Lower leg skin (tissue), 4 donors: Measurements from ENCODE around the gene PDZD2. TPM values are rescaled to one million over a fixed set of nuclear protein-coding genes. Genes with fewer than 3 reads are reported as not detected.

Experiments
- DNase-seq, 2 donors: peaks; one replicate each; pipeline ENCODE4 v3.0.0-alpha.2; 2019; ENCODE audit warnings: low spot score in 2 of 2
- H3K4me3 ChIP-seq: fragments of 200-600 bp; sonication (generic); 2 replicates; pipeline ENCODE4 v1.5.1; 2017; ENCODE audit warnings: mild to moderate bottlenecking, low read depth; ENCODE audit not compliant: poor library complexity, severe bottlenecking
- CTCF ChIP-seq, 3 donors: fragments of 450-650 bp; IDR thresholded peaks; one replicate each; pipeline ENCODE4 v1.5.1; 2016; ENCODE audit warnings: antibody characterized with exemption in 3 of 3, mild to moderate bottlenecking in 3 of 3, moderate library complexity in 2 of 3
- POLR2A ChIP-seq, 2 donors: fragments of 450-650 bp; IDR thresholded peaks; one replicate each; pipeline ENCODE4 v1.6.1; 2016 to 2017; ENCODE audit warnings: antibody characterized with exemption in 2 of 2, mild to moderate bottlenecking in 1 of 2, moderate library complexity in 1 of 2
- WGBS, 2 donors: methylation state at CpG; one replicate each; pipeline ENCODE4 v1.1.5; 2018; 5-methylcytosine and 5-hydroxymethylcytosine counted together
- intact Hi-C: fragments of 100-400 bp; cut with DNase I; formaldehyde crosslinking; loops from one replicate; pipeline ENCODE4 v1.15.0; 2023; ENCODE audit warnings: low total_unique reads
- total RNA-seq, 4 donors: library from RNA; depleted of rRNA; stranded (reverse); fragments of >200 nt; gene quantifications; one replicate each; pipeline ENCODE4 v1.1.0, GENCODE V29; 2016

Gene PDZD2
- total RNA-seq, 4 donors from 2014 or later = 102 to 150 (median 116) TPM

GRCh38 chr5:31935496-31936369, 296.8 kb downstream of the PDZD2 start:
- TF ChIP-seq POLR2A (IDR thresholded peaks at IDR 0.05) = no peak
- no peak for TF ChIP-seq CTCF (IDR thresholded peaks at IDR 0.05)
- H3K4me3 ChIP-seq = no peak overlapping the region
- intact Hi-C loops = no loop called here
- peak in 1 of 2 donors; percentile 53 for DNase-seq
- 20 to 28% methylated on average over 10 of the region's 10 CpGs for WGBS, 2 donors

- DNase-seq = no peak
- intact Hi-C loops = no loop called here
- no peak for TF ChIP-seq CTCF (IDR thresholded peaks at IDR 0.05)
- TF ChIP-seq POLR2A (IDR thresholded peaks at IDR 0.05) = no peak
- no peak overlapping the region for H3K4me3 ChIP-seq
- 32 to 39% methylated on average over 5 of the region's 5 CpGs for WGBS, 2 donors
Observed at GRCh38 chr5:31936683-31937082, 297.8 kb downstream of the PDZD2 start.

GRCh38 chr5:31937226-31937625, 298.3 kb downstream of the PDZD2 start:
- intact Hi-C loops = no loop called here
- DNase-seq = no peak
- H3K4me3 ChIP-seq = no peak overlapping the region
- WGBS, 2 donors = 45 to 68% methylated on average over 7 of the region's 7 CpGs
- TF ChIP-seq CTCF (IDR thresholded peaks at IDR 0.05) (no peak), POLR2A (IDR thresholded peaks at IDR 0.05) (no peak)

GRCh38 chr5:31937703-31938102, 298.8 kb downstream of the PDZD2 start:
- intact Hi-C loops = no loop called here
- DNase-seq = no peak
- no peak overlapping the region for H3K4me3 ChIP-seq
- no peak for TF ChIP-seq POLR2A (IDR thresholded peaks at IDR 0.05)
- no peak for TF ChIP-seq CTCF (IDR thresholded peaks at IDR 0.05)
- WGBS, 2 donors = 45 to 50% methylated on average over 5 of the region's 5 CpGs

- no peak overlapping the region for H3K4me3 ChIP-seq
- DNase-seq = no peak
- intact Hi-C loops = no loop called here
- WGBS, 2 donors = 57 to 63% methylated on average over 5 of the region's 5 CpGs
- TF ChIP-seq CTCF (IDR thresholded peaks at IDR 0.05) (no peak), POLR2A (IDR thresholded peaks at IDR 0.05) (no peak)
Observed at GRCh38 chr5:31939151-31939550, 300.2 kb downstream of the PDZD2 start.
